ENCODE measurements around the gene APPL1. TPM values are rescaled to one million over a fixed set of nuclear protein-coding genes. Genes with fewer than 3 reads are reported as not detected.
A peak's percentile ranks its signal among the peaks of the same experiment; 100 is the strongest.

APPL1 gene
- total RNA-seq, 1 experiment from 2014 or later = 22.3 TPM

DNA sequence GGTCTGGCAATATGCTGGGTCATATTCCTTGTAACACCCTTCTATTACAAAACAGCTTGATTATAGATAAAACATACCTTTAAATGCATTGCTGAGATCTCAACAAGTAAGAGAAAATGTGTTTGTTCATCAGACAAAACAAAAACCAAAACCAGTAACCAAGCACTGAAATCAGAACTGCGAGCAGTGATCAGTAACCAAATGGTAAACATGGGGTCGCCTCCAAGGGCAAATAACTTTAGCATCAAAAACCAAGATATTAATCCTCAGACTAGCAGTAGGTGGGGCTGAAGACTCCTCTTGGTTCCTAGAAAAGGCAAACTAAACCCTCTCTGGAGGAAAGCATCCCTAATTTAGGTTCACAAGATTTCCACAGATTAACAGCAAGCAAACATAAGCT is 21.1 kb upstream of the APPL1 start:
- CTCF ChIA-PET = no interaction called here
- no TSS peak for BruUV-seq (replicated peaks)
- intact Hi-C loops (cut with micrococcal nuclease; ENCODE audit: unreplicated experiment) = no loop called here
- Histone ChIP-seq H3K27ac (ENCODE audit: low read depth, low read length, poor library complexity, severe bottlenecking) (no peak overlapping the region), H3K9me3 (ENCODE audit: low read depth, low read length, poor library complexity, severe bottlenecking) (no peaks in the 10 kb centered on the region), H3K27me3 (replicated peaks; ENCODE audit: insufficient read depth, low read depth, low read length, poor library complexity) (no peaks in the 10 kb centered on the region), H3K4me1 (ENCODE audit: insufficient read depth, low read length, poor library complexity, severe bottlenecking) (no peaks in the 10 kb centered on the region), H3K4me3 (ENCODE audit: low read depth, low read length, poor library complexity, severe bottlenecking) (no peak overlapping the region), H3K36me3 (ENCODE audit: insufficient read depth, low read length, poor library complexity, severe bottlenecking) (no peaks in the 10 kb centered on the region)
- TF ChIP-seq CTCF (conservative IDR thresholded peaks at IDR 0.05; ENCODE audit: low read depth, low read length) (no peak), EZH2 (IDR thresholded peaks at IDR 0.05; ENCODE audit: borderline replicate concordance, low read depth, low read length, poor library complexity, severe bottlenecking) (no peak)
- POLR2A ChIA-PET (ENCODE audit: low non-redundant PET) = no interaction called here
- no peak for DNase-seq (ENCODE audit: low spot score)

DNA sequence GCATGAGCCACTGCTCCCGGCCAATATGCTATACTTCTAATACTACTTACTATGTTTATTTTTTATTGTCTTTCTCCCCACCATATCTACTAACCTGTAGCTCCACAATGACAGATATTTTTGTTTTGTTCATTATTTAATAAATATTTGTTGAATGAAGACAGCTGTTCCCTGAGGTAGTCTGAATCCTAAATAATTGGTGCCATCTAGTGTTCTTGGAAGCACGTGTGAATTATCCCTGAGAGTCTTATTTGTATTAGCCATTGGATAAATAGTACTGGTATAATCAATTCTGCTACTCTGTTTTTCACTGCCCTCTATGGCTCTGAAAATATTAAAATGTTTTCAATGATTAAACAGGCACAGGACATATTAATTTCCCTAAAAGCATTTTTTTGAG is 5.6 kb upstream of the APPL1 start:
- no peak overlapping the region for H3K4me3 ChIP-seq (ENCODE audit: low read depth, low read length, poor library complexity, severe bottlenecking)
- ChIA-PET CTCF (interaction anchor here (0.7 kb wide), 1 partner anchor 105 kb away, joined by 3 read pairs; no protein-coding TSS in a partner anchor), POLR2A (ENCODE audit: low non-redundant PET) (no interaction called here)
- H3K27ac ChIP-seq (ENCODE audit: low read depth, low read length, poor library complexity, severe bottlenecking) = no peak overlapping the region
- no peaks in the 10 kb centered on the region for H3K9me3 ChIP-seq (ENCODE audit: low read depth, low read length, poor library complexity, severe bottlenecking)
- intact Hi-C loops (cut with micrococcal nuclease; ENCODE audit: unreplicated experiment) = loop anchor here (5.0 kb wide), 3 partner anchors 55 to 225 kb away; partner anchors contain the start of gene IL17RD
- peaks cover 3% of the 10 kb centered on the region for H3K4me1 ChIP-seq (ENCODE audit: insufficient read depth, low read length, poor library complexity, severe bottlenecking)
- peak; percentile 7 for DNase-seq (ENCODE audit: low spot score)
- TF ChIP-seq CTCF (conservative IDR thresholded peaks at IDR 0.05; ENCODE audit: low read depth, low read length) = peak; percentile 43
- no peak for TF ChIP-seq EZH2 (IDR thresholded peaks at IDR 0.05; ENCODE audit: borderline replicate concordance, low read depth, low read length, poor library complexity, severe bottlenecking)
- H3K27me3 ChIP-seq (replicated peaks; ENCODE audit: insufficient read depth, low read depth, low read length, poor library complexity) = no peaks in the 10 kb centered on the region
- no TSS peak for BruUV-seq (replicated peaks)
- no peaks in the 10 kb centered on the region for H3K36me3 ChIP-seq (ENCODE audit: insufficient read depth, low read length, poor library complexity, severe bottlenecking)

DNA sequence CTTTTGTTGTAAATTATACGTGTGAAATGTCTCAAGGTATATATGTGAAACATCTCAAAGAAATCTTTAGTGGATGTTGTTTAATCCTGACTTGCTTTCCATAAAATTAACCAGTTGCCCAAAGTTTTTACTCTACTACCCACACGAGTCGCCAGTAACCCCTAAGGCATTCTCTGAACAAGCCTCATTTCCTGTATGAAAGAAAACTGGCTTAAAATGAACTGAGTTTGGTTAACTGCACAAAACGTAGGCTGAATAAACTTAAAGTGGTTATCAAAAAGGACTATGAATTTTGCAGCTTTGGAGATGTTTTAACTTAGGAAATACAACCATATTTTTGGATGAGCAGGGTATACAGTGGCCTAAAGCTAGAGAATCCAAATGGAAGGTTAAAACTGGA is 2.7 kb upstream of the APPL1 start:
- POLR2A ChIA-PET (ENCODE audit: low non-redundant PET) = no interaction called here
- CTCF ChIA-PET = no interaction called here
- Histone ChIP-seq H3K4me3 (ENCODE audit: low read depth, low read length, poor library complexity, severe bottlenecking) (no peak overlapping the region), H3K9me3 (ENCODE audit: low read depth, low read length, poor library complexity, severe bottlenecking) (no peaks in the 10 kb centered on the region), H3K27me3 (replicated peaks; ENCODE audit: insufficient read depth, low read depth, low read length, poor library complexity) (no peaks in the 10 kb centered on the region), H3K4me1 (ENCODE audit: insufficient read depth, low read length, poor library complexity, severe bottlenecking) (peaks cover 5% of the 10 kb centered on the region), H3K36me3 (ENCODE audit: insufficient read depth, low read length, poor library complexity, severe bottlenecking) (no peaks in the 10 kb centered on the region), H3K27ac (ENCODE audit: low read depth, low read length, poor library complexity, severe bottlenecking) (no peak overlapping the region)
- intact Hi-C loops (cut with micrococcal nuclease; ENCODE audit: unreplicated experiment) = loop anchor here (5.0 kb wide), 3 partner anchors 58 to 228 kb away; partner anchors contain the start of gene IL17RD
- TF ChIP-seq CTCF (conservative IDR thresholded peaks at IDR 0.05; ENCODE audit: low read depth, low read length) = no peak
- TF ChIP-seq EZH2 (IDR thresholded peaks at IDR 0.05; ENCODE audit: borderline replicate concordance, low read depth, low read length, poor library complexity, severe bottlenecking) = no peak
- no TSS peak for BruUV-seq (replicated peaks)
- no peak for DNase-seq (ENCODE audit: low spot score)
